Muscle layer of colon (tissue), 2 donors: ENCODE results near the gene SYS1.
A peak's percentile ranks its signal among the peaks of the same experiment; 100 is the strongest.

ENCODE experiments used
- H3K27ac ChIP-seq: one replicate; pipeline ENCODE4 v1.7.0; 2013; ENCODE audit warnings: low read depth, mild to moderate bottlenecking, low read length, moderate library complexity
- H3K27me3 ChIP-seq, 2 donors: one replicate each; pipeline ENCODE4 v1.7.0; 2013; ENCODE audit warnings: low read length in 2 of 2, mild to moderate bottlenecking in 2 of 2; ENCODE audit not compliant: insufficient read depth in 2 of 2, control insufficient read depth in 1 of 2
- H3K36me3 ChIP-seq: one replicate; pipeline ENCODE4 v1.7.0; 2013; ENCODE audit warnings: mild to moderate bottlenecking, low read length; ENCODE audit not compliant: insufficient read depth
- H3K4me1 ChIP-seq: one replicate; pipeline ENCODE4 v1.7.0; 2013; ENCODE audit warnings: mild to moderate bottlenecking, low read length; ENCODE audit not compliant: insufficient read depth
- H3K4me3 ChIP-seq, 2 donors: one replicate each; pipeline ENCODE4 v1.7.0; 2013; ENCODE audit warnings: low read length in 2 of 2, low read depth in 1 of 2, mild to moderate bottlenecking in 1 of 2, moderate library complexity in 1 of 2
- H3K9ac ChIP-seq: one replicate; pipeline ENCODE4 v1.7.0; 2013; ENCODE audit warnings: low read length
- H3K9me3 ChIP-seq: one replicate; pipeline ENCODE4 v1.7.0; 2013; ENCODE audit warnings: mild to moderate bottlenecking, low read length
- donor health status: abdominal sarcoma.
- donor health status: Adenocarcinoma of cecum.

Gene SYS1

DNA sequence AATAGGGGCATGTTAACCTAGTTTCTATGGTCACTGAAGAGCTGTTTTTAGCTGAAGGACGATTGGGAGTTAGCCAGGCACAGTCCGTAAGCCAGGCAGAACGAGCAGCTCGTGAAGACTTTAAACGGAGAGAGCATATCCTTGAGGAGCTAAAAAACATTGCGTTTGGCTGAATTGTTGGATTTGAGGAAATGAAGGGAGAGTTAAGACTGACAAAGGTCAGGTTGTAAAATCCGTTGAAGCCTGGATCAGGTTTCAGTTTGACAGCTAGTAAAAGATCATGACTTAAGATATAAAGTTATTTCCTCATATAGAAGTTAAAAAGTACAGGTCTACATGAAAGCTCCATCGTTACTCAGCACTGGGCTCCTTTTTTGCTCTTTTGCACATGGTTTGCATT, 47.9 kb downstream of the SYS1 start:
- Histone ChIP-seq H3K4me1 (peaks cover 21% of the 10 kb centered on the region), H3K27me3 (no peaks in the 10 kb centered on the region), H3K9me3 (no peaks in the 10 kb centered on the region), H3K36me3 (peaks cover 40% of the 10 kb centered on the region), H3K27ac (no peak overlapping the region), H3K4me3 (no peak overlapping the region), H3K9ac (no peak overlapping the region)

GRCh38 chr20:45412653-45413052, 49.7 kb downstream of the SYS1 start:
- Histone ChIP-seq H3K27me3 (no peaks in the 10 kb centered on the region), H3K9me3 (no peaks in the 10 kb centered on the region), H3K4me1 (peaks cover 32% of the 10 kb centered on the region), H3K27ac (no peak overlapping the region), H3K36me3 (peaks cover 40% of the 10 kb centered on the region), H3K4me3 (no peak overlapping the region), H3K9ac (no peak overlapping the region)

- Histone ChIP-seq H3K4me3 (no peak overlapping the region), H3K4me1 (peaks cover 30% of the 10 kb centered on the region), H3K27ac (no peak overlapping the region), H3K27me3 (no peaks in the 10 kb centered on the region), H3K36me3 (peaks cover 44% of the 10 kb centered on the region), H3K9ac (no peak overlapping the region), H3K9me3 (no peaks in the 10 kb centered on the region)
Measured at GRCh38 chr20:45413479-45413878, 50.5 kb downstream of the SYS1 start.

GRCh38 chr20:45415822-45416637, 53.1 kb downstream of the SYS1 start, which contains the start of gene PIGT:
TSS of gene PIGT (plus strand) at chr20:45416141. CDS start at chr20:45416157, 16 bp downstream.
- H3K9me3 ChIP-seq, result no peaks in the 10 kb centered on the region
- H3K4me3 ChIP-seq, result peak within 1 kb of the TSS; percentile 82 to 92
- peak within 1 kb of the TSS; percentile 55 for H3K9ac ChIP-seq
- H3K4me1 ChIP-seq, result peaks cover 31% of the 10 kb centered on the region
- no peaks in the 10 kb centered on the region for H3K27me3 ChIP-seq
- peak within 1 kb of the TSS; percentile 80 for H3K27ac ChIP-seq
- H3K36me3 ChIP-seq, result peaks cover 41% of the 10 kb centered on the region

DNA sequence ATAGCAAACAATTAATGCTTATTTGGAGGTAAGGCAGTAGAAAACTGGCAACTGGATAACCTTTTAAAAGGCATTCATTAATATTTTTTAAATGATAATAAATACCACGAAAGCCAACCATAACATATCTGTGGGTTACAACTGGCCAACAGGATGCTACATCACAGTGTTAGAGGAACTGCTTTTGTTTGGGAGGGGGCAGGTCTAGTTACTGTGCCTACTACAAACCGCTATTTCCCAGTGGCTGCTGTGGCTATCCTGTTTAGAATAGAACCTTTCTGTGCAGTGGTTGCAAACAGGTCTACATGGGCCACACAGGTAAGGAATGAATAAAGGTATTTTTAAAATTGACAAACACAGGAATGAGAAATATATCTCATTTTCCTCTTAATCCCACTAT, 54.0 kb downstream of the SYS1 start:
- Histone ChIP-seq H3K4me1 (peaks cover 31% of the 10 kb centered on the region), H3K36me3 (peaks cover 38% of the 10 kb centered on the region)

More for the DNA sequence above, 54.0 kb downstream of the SYS1 start:
- no peak overlapping the region for H3K9ac ChIP-seq
- H3K9me3 ChIP-seq, result no peaks in the 10 kb centered on the region
- no peak overlapping the region for H3K27ac ChIP-seq
- peak overlapping the region in 1 of 2 donors; percentile 82 for H3K4me3 ChIP-seq
- no peaks in the 10 kb centered on the region for H3K27me3 ChIP-seq
